ENCODE measurements around the gene PNPLA2.

The PNPLA2 gene

GRCh38 chr11:844693-845644 lies 26.3 kb downstream of the PNPLA2 start:
- DNase-seq (ENCODE audit: low spot score): peak; percentile 84

- DNase-seq (ENCODE audit: low spot score): no peak
Measured at GRCh38 chr11:845872-846495, 27.3 kb downstream of the PNPLA2 start.

DNA sequence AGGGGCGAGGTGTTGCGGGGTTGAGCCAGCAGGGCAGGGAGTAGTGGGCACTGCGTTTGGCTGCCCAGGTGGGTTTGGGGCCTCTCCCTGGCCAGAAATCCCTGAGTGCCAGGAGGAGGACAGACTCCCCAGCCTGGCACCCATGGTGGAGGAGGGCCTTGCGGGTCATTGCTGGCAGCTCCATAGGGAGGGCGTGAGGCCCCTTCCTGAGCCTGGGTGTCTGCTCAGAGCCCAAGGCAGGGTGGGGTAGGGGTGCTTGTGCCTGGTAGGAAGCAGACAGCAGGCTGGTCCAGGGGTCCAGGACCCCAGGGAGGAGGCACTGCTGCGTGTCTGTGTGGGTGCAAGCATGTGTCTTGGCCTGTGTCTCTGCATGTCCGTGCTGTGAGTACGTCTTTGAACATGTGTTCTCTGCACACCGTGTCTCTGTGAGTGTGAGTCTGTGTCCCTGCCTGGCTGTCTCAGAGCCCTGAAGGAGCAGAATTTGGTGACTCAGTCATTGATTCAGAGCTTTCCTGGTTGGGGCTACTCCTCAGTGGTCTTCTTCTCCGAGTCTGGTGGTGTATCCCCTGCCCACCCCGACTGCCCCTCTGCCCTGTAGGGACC lies 27.9 kb downstream of the PNPLA2 start:
- DNase-seq (ENCODE audit: low spot score): peak; percentile 38

GRCh38 chr11:847876-848275 lies 29.2 kb downstream of the PNPLA2 start:
- DNase-seq (ENCODE audit: low spot score): no peak

GRCh38 chr11:848380-848931 lies 29.7 kb downstream of the PNPLA2 start:
- peak; percentile 54 for DNase-seq (ENCODE audit: low spot score)

DNA sequence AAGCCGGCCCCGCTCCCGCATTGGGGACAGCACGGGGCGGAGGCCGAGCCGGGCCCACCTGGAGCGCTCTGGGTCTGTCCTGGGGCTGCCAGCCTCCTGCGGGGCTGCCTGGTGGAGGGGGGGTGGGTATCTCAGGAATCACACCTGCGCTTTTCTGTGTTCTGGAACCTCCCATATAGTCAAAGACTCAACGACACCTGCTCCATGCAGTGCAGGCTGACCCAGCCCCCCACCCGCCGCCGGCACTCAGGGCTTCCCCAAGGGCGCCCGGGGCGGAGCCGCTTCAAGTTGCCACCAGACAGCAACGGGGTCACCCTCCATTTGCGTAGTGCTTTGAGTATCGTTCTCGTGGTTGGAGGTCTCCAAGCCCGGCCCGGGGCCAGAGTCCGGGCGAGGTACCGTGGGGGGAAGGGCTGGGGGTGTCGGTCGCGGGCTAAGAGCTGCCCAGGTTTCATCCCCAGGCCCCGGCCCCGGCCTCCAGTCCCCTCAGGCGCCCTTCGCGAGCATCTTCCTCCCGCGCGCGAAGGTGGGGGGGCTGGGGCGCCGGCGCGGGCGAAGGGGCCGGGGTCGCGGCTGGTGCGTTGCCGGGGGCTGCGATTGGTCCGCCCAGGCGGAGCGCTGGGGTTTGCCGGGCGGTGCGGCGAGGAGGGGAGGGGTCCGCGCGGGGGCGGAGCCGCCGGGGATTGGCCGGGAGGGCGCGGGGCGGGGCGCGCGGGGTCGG lies 30.6 kb downstream of the PNPLA2 start:
- no peak for DNase-seq (ENCODE audit: low spot score)

DNA sequence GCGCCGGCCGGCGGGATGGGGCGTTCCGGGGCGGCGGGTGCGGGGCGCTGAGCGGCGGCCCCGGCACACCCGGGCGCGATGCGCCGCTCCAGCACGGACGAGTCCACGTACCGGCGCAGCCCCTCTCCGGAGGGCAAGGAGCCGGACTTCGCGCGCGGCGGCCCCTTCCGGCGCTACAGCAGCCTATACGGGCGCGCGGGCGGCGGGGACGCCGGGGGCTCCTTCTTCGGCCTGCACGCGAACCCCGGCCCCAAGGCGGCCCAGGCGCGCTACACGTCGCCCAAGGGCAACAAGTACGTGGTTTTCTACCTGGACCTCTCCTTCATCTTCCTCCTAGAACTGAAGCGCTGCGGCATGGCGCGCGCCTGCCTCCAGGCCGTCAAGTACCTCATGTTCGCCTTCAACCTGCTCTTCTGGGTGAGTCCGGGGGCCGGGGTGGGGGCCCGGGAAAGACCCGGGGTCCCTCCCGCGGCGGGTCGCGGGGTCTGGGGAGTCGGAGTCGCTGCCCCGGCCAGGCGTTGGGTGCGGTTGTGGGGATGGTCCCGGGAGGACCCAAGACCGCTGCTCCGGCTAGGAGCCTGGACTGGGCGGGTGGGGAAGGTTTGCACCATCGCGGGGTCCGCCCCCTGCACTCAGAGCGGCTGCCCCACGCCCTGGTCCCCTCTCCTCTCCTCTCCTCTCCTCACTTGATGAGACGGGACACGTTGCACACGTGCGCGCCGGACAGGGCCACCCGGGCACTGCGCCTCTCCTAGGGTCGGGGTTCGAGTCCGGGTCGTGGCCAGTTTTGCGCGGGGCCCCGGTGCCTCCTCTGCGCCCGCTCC lies 31.4 kb downstream of the PNPLA2 start:
- DNase-seq (ENCODE audit: low spot score): no peak

DNA sequence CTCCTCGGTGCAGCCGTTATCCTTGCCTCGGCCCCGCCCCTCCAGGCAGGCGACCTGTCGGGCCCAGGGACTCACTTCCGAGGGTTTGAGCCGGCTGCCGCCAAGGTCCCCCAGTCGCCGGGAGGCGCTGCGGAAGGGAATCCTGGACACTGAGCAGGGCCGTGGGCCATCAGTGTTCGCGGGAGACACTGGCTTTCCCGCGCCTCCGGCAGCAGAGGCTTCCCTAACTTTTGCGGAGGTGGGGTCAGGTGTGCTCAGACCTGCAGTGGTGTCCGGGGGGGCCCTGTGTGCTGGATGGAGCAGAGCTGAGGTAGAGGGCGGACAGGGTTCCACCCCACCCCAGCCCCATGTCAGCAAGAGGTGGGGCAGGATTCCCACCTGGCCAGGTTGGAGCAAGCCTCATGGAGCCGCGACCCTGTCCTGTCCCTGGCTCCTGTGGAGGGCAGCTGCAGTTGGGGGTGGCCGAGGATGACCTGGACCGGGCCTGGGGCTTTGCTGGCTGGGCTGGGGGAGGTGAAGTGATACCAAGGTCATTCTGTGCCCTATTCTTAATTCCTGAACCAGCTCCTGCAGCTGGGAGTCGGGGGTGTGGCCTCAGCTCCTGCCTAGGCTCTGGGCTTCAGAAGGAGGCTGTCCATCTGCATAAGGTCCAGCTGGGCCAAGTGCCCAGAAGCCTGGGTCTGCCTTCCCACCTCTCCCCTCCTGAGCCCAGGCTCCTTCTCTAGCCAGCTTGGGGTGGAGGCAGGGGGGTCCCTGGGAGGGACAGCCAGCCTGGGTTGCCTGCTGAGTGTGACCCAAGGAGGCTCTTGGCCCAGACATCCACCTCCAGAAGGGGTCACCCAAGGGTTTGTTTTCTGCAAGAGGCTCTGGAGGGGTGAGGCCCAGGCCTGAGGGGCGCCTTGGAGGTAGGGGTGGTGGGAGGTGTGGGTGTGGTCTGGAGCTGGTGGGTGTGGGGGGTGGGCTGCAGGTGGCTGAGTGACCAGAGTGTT lies 32.4 kb downstream of the PNPLA2 start:
- DNase-seq (ENCODE audit: low spot score): no peak

GRCh38 chr11:852762-853161 lies 34.0 kb downstream of the PNPLA2 start:
- no peak for DNase-seq (ENCODE audit: low spot score)

GRCh38 chr11:853682-854448 lies 35.2 kb downstream of the PNPLA2 start:
- no peak for DNase-seq (ENCODE audit: low spot score)

DNA sequence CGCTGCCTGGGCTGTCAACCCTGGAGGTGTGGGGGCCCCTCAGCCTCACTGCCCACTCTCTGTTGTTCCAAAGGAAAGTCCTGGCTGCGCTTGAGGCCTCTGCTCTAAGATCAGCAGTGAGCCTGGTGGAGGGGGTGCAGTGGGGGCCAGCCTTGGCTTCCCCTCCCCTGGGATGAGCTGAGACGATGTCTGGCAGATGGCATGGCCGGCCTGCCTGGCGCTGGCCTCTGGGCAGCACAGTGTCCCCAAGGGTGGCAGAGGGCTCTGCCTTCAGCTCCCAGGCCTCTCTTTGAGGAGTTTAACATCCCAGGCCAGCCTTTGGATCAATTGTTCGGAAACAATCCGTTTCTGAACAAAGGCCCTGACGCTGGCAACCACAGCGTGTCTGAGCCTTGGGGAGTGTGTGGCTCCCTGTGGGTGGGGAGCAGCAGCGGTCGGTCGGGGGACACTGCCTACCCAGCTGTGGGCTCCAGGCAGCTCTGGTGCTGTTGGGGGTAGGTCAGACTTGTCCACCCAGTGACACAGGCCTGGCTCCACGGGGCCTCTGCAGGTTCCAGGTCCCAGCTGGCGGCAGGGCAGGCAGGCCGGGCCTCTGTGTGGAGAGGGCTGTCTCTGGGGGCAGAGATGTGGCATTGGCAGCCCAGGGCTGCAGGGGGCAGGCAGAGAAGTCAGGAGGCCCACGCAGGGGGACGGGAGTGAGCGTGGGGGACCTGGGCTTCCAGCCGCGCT lies 36.1 kb downstream of the PNPLA2 start:
- DNase-seq (ENCODE audit: low spot score): no peak

DNA sequence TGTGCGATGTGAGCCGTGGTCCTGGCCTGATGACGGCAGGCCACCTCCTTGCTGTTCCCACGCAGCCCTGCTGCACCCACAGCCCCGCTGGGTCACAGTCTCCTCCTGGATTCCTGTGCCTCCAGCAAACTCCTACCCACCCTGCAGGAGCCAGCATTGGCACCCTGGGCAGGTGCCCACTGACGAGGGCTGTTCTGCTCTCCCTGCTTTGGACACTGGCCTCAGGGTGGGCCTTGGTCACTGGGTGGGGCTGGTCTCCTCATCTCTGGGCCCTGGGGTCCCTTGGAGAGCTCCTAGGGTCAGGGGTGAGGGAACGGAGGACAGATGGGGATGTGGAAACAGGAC lies 36.6 kb downstream of the PNPLA2 start:
- no peak for DNase-seq (ENCODE audit: low spot score)

DNA sequence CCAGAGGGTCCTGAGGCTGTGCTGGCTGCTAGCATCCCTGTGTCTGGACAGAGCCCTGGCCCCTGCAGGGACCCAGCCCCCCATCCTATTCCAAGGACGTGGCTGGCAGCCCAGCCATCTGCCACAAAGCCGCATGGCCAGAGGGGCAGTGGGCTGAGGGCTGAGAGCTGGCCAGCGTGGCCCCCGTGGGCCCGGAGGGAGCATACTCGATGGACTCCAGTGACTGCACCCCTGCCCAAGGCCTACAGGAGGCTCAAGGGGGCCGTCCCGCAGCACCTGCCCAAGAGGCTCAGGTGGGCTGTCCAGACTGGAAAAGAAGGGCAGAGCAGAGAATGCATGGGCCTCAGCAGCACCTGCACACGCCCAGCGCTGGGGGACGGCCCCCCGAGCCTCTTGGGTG lies 37.1 kb downstream of the PNPLA2 start:
- DNase-seq (ENCODE audit: low spot score): no peak

GRCh38 chr11:856397-856796 lies 37.7 kb downstream of the PNPLA2 start:
- DNase-seq (ENCODE audit: low spot score): no peak

DNA sequence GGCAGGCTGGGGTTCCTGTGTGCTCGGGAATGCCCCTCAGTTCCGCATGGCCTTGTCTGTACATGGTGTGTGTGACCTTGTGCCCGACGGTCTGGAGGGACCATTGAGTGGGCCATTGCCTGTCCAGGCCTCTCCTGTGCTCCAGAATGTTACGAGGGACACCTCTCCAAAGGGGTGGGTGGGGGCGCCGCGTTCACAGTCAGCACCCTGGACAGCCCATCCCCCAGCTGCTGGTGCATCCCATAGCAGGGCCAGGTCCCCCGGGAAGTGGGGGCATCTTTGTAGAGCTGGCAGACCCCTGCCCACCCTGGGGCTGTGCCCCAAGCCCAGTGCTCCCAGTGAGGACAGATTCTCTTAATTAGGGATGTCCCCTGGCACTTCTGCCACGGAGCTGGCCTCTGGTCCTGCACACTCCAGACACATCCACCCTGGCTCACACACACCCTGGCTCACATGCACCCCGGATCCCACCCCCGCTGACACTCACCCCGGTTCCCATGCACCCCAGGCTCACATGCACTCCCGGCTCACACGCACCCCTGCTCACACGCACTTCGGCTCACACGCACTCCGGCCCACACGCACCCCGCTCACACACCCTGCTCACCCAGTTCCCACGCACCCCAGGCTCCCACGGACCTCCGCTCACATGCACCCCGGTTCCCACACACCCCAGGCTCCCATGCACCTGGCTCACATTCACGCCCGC lies 39.5 kb downstream of the PNPLA2 start:
- DNase-seq (ENCODE audit: low spot score): no peak

DNA sequence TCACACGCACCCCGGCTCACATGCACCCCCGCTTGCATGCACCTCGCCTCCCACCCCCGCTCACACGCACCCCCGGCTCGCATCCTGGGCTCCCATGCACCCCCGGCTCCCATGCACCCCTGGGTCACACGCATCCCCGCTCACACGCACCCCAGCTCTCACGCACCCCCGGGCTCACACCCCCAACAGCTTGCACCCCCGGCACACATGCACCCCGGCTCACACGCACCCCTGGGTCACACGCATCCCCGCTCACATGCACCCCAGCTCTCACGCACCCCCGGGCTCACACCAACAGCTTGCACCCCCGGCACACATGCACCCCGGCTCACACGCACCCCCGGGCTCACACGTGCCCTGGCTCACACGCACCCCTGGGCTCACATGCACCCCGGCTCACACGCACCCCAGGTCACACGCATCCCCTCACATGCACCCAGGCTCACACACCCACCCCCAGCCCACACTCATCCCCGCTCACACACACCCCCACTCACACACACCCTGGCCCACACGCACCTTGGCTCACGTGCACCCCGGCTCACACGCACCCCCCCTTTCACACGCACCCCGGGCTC lies 40.1 kb downstream of the PNPLA2 start:
- no peak for DNase-seq (ENCODE audit: low spot score)

GRCh38 chr11:859394-860131 lies 40.8 kb downstream of the PNPLA2 start:
- peak; percentile 80 for DNase-seq (ENCODE audit: low spot score)
